HUES64 (cell line): ENCODE data around the gene ASCL2.
"Not testable (repeated sequence)": the region's sequence is repeated elsewhere in the genome, so short reads cannot be mapped to it uniquely, and the experiment has no call there.

ENCODE experiments used
- H3K27ac ChIP-seq: 2 replicates; pipeline ENCODE4 v1.7.0; 2013; ENCODE audit warnings: low read depth, low read length, inconsistent platforms
- H3K27me3 ChIP-seq: 2 replicates; pipeline ENCODE4 v1.6.1; 2013; ENCODE audit warnings: mild to moderate bottlenecking, low read length; ENCODE audit not compliant: insufficient read depth
- H3K36me3 ChIP-seq: 2 replicates; pipeline ENCODE4 v1.6.1; 2013; ENCODE audit warnings: mild to moderate bottlenecking, low read length; ENCODE audit not compliant: insufficient read depth
- H3K4me1 ChIP-seq: 2 replicates; pipeline ENCODE4 v1.6.1; 2013; ENCODE audit warnings: mild to moderate bottlenecking, low read length, moderate library complexity; ENCODE audit not compliant: insufficient read depth
- H3K4me3 ChIP-seq: 2 replicates; pipeline ENCODE4 v1.5.1; 2013; ENCODE audit warnings: mild to moderate bottlenecking, low read length, moderate library complexity
- H3K9ac ChIP-seq: 2 replicates; pipeline ENCODE4 v1.6.1; 2013; ENCODE audit warnings: mild to moderate bottlenecking, low read depth, low read length
- H3K9me3 ChIP-seq: 2 replicates; pipeline ENCODE4 v1.6.1; 2013; ENCODE audit warnings: low read depth, low read length; ENCODE audit not compliant: insufficient read depth
- WGBS: fragments of 150-250, 120-280 bp; methylation state at CpG from one replicate; pipeline ENCODE4 v1.1.7; 2013; ENCODE audit warnings: missing lambda C conversion rate; 5-methylcytosine and 5-hydroxymethylcytosine counted together

The ASCL2 gene

DNA sequence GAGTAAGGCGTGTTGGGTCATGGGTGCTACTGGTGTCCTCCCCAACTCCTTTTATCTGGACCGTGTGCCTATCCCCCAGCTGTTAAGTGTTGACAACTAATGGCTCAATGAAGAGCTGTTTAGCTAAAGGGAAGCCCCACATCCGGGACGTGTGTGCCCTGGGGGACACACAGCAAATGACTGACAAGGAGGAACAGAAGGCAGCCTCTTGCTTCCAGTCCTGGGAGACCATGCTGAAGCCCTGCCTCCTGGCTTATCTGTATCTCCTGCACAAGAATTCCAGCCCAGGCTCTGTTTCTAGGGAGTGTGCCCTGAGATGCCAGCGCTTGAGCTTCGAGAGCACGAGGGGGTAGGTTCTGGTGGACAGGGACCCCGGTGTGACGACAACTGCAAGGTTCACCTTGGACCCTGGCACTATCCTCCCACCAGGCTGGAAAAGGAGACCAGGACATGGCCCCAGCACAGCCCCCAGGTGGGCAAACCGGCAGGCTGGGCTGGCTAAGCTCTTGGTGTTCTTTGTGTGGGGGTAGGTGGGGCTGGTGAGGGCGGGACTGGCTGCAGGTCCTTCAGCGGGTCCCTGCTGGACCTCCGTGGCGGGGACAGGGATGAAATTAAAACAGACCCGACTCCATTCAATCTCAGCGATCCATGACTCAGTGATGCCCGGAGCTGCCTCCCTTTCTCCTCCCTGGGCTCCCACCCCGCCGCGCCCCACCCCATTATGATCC, 21.0 kb downstream of the ASCL2 start:
- no peak overlapping the region for H3K9ac ChIP-seq
- no peak overlapping the region for H3K27ac ChIP-seq
- WGBS: 90% methylated on average over 20 of the region's 20 CpGs
- no peaks in the 10 kb centered on the region for H3K4me1 ChIP-seq
- peaks cover 14% of the 10 kb centered on the region; the same call in 1 of the 2 replicates for H3K27me3 ChIP-seq
- no peaks in the 10 kb centered on the region for H3K9me3 ChIP-seq
- H3K36me3 ChIP-seq: no peaks in the 10 kb centered on the region
- no peak overlapping the region for H3K4me3 ChIP-seq

DNA sequence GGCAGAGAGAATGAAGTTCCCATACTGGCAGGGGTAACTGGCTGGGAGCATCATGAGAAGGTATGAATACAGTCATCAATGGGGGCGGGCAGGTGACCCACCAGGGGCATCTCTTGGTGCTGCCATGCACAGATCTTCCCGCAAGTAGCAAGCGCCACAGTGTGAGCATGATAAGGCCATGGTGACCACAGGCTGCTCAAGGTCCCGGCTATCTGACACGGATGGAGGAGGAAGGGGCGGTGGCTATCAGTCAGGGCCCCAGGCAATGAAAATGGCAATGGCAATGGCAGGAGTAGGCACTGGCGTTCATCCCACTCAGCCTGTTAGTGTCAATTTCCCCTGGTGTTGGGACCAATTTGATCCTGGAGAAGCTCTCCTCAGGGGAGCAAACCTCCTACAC, 21.6 kb downstream of the ASCL2 start:
- WGBS: 94% methylated on average over 7 of the region's 7 CpGs
- Histone ChIP-seq H3K27ac (no peak overlapping the region), H3K9me3 (no peaks in the 10 kb centered on the region), H3K36me3 (no peaks in the 10 kb centered on the region), H3K27me3 (peaks cover 14% of the 10 kb centered on the region; the same call in 1 of the 2 replicates), H3K9ac (no peak overlapping the region), H3K4me3 (no peak overlapping the region), H3K4me1 (no peaks in the 10 kb centered on the region)

DNA sequence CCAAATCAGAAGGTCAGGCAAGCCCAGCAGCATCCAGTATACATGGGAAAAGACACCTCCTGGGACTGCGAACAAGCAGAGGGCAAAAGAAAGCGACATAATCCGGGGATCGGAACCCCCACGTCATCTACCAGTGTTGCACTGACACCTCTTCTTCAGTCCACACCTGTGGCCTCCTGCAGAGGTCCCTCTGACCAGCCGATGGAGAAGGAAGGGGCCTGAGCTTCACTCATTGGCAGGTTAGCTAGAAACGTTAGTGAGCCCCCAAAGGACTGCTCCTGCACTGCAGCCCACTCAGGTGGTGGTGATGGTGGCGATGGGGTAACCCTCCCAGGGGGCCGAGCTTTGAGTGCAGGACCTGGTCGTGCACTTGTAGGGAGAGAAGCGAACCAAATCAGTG, 22.1 kb downstream of the ASCL2 start:
- no peaks in the 10 kb centered on the region for H3K9me3 ChIP-seq
- peaks cover 14% of the 10 kb centered on the region; the same call in 1 of the 2 replicates for H3K27me3 ChIP-seq
- H3K36me3 ChIP-seq: no peaks in the 10 kb centered on the region
- no peaks in the 10 kb centered on the region for H3K4me1 ChIP-seq
- WGBS: 94% methylated on average over 11 of the region's 11 CpGs
- no peak overlapping the region for H3K27ac ChIP-seq
- H3K4me3 ChIP-seq: no peak overlapping the region
- no peak overlapping the region for H3K9ac ChIP-seq

DNA sequence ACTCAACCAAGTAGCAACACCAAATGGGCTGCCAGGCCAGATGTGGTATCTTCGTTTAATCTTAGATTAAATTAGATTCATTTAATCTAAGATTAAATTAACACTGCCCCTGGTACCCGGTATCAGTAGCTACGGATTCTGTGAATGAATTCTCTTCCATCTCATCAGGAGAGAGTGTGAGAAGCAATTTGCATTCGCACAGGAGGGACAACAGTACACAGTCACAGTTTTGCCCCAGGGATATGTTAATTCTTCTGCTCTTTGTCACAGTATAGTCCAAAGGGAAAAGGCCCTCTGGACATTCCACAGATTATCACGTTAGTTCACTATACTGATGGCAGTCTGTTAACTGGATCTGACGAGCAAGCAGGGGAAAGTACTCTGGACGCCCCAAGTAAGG, 22.9 kb downstream of the ASCL2 start:
- Histone ChIP-seq H3K9ac (no peak overlapping the region), H3K27ac (no peak overlapping the region), H3K4me1 (no peaks in the 10 kb centered on the region), H3K36me3 (no peaks in the 10 kb centered on the region), H3K4me3 (no peak overlapping the region), H3K27me3 (peaks cover 14% of the 10 kb centered on the region; the same call in 1 of the 2 replicates), H3K9me3 (no peaks in the 10 kb centered on the region)
- WGBS: 88% methylated on average over 7 of the region's 7 CpGs

DNA sequence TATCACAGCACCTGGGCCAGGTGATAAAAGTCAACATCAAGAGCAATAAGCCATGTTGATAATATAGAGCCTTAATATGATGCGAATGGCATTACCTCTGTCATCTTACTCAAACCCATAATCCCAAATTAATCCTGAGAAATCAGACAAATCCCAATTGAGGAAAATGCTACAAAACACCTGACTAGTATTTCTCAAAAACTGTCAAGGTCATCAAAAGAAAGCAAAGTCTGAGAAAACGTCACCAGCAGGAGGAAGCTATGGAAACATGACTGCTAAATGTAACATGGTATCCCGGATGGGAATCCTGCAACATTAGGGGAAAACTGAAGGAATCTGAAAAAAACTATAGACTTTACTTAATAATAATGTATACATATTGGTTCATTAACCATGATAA, 29.6 kb downstream of the ASCL2 start:
- no peaks in the 10 kb centered on the region; the same call in 1 of the 2 replicates for H3K9me3 ChIP-seq
- no peaks in the 10 kb centered on the region for H3K4me1 ChIP-seq
- WGBS: 70% methylated on average over 3 of the region's 3 CpGs

DNA sequence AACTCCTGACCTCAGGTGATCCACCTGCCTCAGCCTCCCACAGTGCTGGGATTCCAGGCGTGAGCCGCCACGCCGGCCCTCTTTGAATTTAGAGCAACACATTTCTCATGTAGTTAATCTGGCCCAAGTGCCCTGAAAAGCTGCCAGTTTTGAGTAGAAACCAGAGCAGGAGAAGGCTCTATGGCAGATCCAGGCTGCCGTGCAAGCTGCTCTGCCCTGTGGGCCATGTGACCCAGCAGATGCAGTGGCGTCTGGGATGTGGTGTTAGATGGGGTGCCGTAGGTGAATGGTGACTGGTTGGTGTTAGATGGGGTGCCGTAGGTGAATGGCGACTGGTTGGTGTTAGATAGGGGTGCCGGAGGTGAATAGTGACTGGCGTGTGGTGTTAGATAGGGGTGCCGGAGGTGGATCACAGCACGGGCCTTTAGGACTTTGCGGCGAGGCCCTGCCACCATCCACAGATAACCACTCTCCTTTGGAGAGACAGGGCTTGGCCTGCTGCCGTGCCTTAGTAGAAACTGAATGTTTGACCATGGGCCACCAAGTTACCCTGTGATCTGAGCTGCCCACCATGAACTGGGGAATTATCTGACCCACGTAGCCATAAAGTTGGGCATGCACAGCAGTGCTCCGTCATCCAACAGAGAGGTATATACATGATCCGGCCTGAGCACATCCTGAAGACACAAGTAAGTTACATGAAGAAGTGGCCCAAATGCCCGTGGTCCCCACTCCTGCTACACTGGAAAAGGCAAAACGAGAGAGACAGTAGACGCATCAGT, 32.7 kb downstream of the ASCL2 start:
- Histone ChIP-seq H3K9me3 (no peaks in the 10 kb centered on the region; the same call in 1 of the 2 replicates), H3K27ac (no peak overlapping the region), H3K4me1 (peaks cover 8% of the 10 kb centered on the region; the same call in 1 of the 2 replicates), H3K27me3 (peaks cover 3% of the 10 kb centered on the region; the same call in 1 of the 2 replicates), H3K4me3 (no peak overlapping the region), H3K36me3 (no peaks in the 10 kb centered on the region), H3K9ac (no peak overlapping the region)
- 94% methylated on average over 22 of the region's 22 CpGs for WGBS

More for the DNA sequence above, 29.6 kb downstream of the ASCL2 start:
- no peak overlapping the region for H3K27ac ChIP-seq
- H3K27me3 ChIP-seq: peaks cover 13% of the 10 kb centered on the region; the same call in 1 of the 2 replicates
- no peak overlapping the region for H3K9ac ChIP-seq
- no peaks in the 10 kb centered on the region for H3K36me3 ChIP-seq
- H3K4me3 ChIP-seq: no peak overlapping the region

DNA sequence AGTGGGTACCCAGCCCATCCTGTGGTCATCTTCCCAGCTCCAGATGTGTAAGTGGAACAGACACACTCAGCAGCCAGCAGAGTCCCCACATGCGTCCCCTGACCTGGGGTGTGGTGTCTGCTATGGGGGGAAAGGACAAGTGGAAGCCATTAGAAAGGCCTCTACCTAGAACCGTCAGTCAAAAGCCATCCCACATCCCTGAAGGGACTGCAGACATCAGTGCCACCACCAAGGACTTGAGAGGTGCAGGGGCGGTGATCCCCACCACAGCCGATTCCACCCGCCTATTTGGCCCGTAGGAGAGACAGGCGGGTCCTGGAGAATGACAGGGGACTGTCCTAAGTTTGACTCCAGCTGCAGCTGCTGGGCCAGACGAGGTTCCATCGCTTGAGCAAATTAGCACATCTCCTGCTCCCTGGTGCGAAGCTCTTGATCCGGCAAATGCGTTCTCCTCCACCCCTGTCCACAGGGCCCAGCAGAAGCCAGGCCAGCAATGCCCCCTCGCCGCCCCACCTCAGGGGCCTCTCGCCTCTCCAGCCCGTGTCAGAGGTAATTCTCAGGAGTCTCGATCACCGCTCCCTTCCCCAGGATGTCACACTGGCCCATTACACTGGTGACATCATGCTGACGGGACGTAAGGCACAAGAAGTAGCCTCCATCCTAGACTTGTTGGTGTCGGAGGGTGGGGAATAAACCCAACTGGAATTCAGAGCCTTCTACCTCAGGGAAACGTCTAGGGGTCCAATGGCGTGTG, 33.8 kb downstream of the ASCL2 start:
- 95% methylated on average over 23 of the region's 23 CpGs for WGBS
- not testable (repeated sequence) for H3K4me3 ChIP-seq, H3K27me3 ChIP-seq, H3K27ac ChIP-seq, H3K9ac ChIP-seq, H3K4me1 ChIP-seq, H3K36me3 ChIP-seq, H3K9me3 ChIP-seq

DNA sequence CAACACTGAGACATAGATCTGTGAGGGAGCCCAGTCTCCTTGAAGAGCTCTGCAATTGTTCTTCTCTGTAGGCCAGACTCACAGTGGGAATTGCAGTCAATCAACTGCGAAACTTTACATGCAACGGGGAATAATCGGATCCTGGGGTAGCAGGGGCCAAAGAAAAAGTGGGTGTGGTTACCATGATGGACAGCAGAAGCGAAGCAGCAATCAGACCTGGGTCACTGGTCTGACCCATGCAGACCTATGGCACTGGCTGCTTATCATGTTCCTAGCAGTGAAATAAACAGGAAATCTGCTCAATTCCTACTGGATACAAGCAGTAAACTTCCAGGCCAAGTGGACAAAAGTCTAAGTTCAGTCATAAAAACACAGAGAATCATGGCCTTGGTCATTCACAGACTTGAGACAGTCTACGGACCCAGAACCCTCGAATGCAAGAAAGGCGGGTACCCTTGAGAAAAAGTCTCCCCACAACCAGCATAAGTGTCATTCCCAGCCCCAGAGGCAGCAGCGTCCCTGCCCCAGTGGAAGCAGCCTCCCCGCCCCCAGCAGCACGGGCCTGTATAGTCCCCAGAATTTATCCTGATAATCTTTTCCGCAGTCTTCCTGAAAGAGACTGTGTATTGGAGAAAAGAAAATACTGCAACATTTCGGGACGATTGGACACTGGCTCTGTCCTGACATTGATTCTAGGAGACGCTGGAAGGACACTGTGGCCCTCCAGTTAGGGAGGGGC, 34.6 kb downstream of the ASCL2 start:
- Histone ChIP-seq H3K27ac (no peak overlapping the region), H3K4me1 (peaks cover 8% of the 10 kb centered on the region; the same call in 1 of the 2 replicates), H3K4me3 (no peak overlapping the region), H3K9me3 (no peaks in the 10 kb centered on the region), H3K9ac (no peak overlapping the region), H3K36me3 (no peaks in the 10 kb centered on the region), H3K27me3 (peaks cover 10% of the 10 kb centered on the region)
- WGBS: 85% methylated on average over 14 of the region's 14 CpGs

DNA sequence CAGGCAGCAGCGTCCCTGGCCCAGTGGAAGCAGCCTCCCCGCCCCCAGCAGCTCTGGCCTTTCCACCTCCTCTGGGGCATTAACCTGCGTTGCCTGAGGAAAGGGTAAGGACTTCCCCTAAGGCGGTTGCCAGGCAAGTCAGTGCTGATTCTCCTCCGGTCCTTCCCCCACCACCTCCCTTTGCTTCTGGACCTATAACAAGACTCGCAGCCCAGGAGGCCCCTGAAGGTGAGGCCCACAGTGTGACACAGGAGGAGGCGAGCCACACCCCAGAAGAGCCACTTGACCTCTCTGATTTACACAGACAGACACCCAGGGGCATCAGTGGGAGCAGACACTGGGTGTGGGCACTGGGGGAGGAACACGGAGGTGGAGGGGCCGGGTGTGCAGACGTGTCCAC, 35.4 kb downstream of the ASCL2 start:
- H3K27ac ChIP-seq: no peak overlapping the region
- 58% methylated on average over 10 of the region's 10 CpGs for WGBS
- H3K27me3 ChIP-seq: peaks cover 10% of the 10 kb centered on the region
- H3K9me3 ChIP-seq: peaks cover 1% of the 10 kb centered on the region; the same call in 1 of the 2 replicates
- H3K9ac ChIP-seq: no peak overlapping the region
- H3K4me3 ChIP-seq: no peak overlapping the region
- H3K4me1 ChIP-seq: peaks cover 8% of the 10 kb centered on the region; the same call in 1 of the 2 replicates
- H3K36me3 ChIP-seq: no peaks in the 10 kb centered on the region

DNA sequence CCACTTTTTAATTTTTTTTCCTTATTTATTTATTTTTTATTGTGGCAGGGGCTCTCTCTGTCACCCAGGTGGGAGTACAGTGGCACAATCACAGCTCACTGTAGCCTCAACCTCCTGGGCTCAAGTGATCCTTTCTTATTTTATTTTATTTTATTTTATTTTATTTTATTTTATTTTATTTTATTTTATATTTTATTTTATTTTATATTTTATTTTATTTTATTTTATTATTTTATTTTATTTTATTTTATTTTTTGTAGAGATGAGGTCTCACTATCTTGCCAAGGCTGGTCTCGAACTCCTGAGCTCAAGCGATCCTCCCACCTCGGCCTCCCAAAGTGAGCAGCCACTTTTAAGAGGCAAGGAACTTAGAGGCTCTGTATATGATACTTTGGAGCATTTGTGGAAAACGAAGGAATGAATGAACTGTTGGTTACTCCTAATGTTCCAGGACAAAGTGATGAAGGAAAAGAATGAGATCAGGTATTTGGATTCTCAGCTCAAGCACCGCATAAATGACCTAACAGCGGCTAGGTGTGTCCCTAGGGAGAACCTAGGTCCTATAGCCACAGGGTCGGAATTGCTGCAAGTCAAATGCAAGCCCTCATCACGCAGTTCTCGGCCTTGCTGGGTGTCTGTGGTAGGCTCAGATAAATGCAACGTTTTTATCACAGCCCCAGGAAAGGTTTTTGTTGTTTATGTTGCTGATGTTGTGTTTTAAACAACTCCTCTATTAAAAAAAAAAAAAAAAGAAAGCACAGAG, 36.5 kb downstream of the ASCL2 start:
- Histone ChIP-seq H3K36me3 (no peaks in the 10 kb centered on the region), H3K27me3 (peaks cover 10% of the 10 kb centered on the region), H3K4me1 (peaks cover 8% of the 10 kb centered on the region; the same call in 1 of the 2 replicates), H3K27ac (no peak overlapping the region), H3K9me3 (peaks cover 6% of the 10 kb centered on the region; the same call in 1 of the 2 replicates), H3K4me3 (no peak overlapping the region), H3K9ac (no peak overlapping the region)
- WGBS: 90% methylated on average over 10 of the region's 10 CpGs
